Vagina (tissue), 2 donors: ENCODE results near the gene BNC2.

Experiments used
- POLR2A ChIP-seq, 2 donors: fragments of 450-650 bp; IDR thresholded peaks; one replicate each; pipeline ENCODE4 v1.6.1; 2017; ENCODE audit warnings: antibody characterized with exemption in 2 of 2, mild to moderate bottlenecking in 2 of 2, moderate library complexity in 2 of 2
- POLR2AphosphoS5 ChIP-seq, 2 donors: sonication (generic); formaldehyde crosslinking; IDR thresholded peaks; one replicate each; pipeline ENCODE4 v1.9.0; 2017; ENCODE audit warnings: antibody characterized with exemption in 2 of 2, mild to moderate bottlenecking in 2 of 2, low read depth in 1 of 2; ENCODE audit not compliant: insufficient read depth in 1 of 2
- TF ChIP-seq, protein P1 (sequence below), 3 experiments: fragments of 450-650 bp in 2 of 3; fragments of 200-600 bp in 1 of 3; sonication (generic) in 1 of 3; IDR thresholded peaks; one replicate each; pipeline ENCODE4 v1.5.1; 2017 to 2019; ENCODE audit warnings: antibody characterized with exemption in 3 of 3, mild to moderate bottlenecking in 2 of 3, moderate library complexity in 2 of 3

DNA sequence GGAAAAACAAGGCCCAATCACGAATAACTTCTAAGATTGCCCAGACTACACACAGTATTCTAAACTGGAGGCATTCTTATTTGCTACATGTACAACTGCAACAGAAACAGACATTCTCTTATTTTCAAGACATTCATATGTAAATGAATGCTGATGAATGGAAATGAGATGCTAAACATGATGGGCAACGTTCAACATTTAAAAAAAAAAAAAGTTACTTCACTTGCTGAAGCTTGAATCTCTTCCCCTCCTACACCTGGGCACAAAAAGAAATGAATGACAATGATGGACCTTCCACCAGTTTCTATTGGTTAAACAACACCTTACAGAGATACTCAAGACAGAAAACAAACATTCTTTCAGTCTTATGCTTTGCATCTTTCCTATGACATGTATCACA lies 160.5 kb downstream of the BNC2 start:
- TF ChIP-seq, protein P1, sequence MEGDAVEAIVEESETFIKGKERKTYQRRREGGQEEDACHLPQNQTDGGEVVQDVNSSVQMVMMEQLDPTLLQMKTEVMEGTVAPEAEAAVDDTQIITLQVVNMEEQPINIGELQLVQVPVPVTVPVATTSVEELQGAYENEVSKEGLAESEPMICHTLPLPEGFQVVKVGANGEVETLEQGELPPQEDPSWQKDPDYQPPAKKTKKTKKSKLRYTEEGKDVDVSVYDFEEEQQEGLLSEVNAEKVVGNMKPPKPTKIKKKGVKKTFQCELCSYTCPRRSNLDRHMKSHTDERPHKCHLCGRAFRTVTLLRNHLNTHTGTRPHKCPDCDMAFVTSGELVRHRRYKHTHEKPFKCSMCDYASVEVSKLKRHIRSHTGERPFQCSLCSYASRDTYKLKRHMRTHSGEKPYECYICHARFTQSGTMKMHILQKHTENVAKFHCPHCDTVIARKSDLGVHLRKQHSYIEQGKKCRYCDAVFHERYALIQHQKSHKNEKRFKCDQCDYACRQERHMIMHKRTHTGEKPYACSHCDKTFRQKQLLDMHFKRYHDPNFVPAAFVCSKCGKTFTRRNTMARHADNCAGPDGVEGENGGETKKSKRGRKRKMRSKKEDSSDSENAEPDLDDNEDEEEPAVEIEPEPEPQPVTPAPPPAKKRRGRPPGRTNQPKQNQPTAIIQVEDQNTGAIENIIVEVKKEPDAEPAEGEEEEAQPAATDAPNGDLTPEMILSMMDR (IDR thresholded peaks at IDR 0.05), result no peak
- TF ChIP-seq POLR2AphosphoS5 (IDR thresholded peaks at IDR 0.05; ENCODE audit: insufficient read depth in 1 of 2, low read depth in 1 of 2) (no peak), POLR2A (IDR thresholded peaks at IDR 0.05) (no peak)
